ENCODE measurements around the gene SCARF2.
"Not testable (repeated sequence)": the region's sequence is repeated elsewhere in the genome, so short reads cannot be mapped to it uniquely, and the experiment has no call there.

SCARF2 gene

DNA sequence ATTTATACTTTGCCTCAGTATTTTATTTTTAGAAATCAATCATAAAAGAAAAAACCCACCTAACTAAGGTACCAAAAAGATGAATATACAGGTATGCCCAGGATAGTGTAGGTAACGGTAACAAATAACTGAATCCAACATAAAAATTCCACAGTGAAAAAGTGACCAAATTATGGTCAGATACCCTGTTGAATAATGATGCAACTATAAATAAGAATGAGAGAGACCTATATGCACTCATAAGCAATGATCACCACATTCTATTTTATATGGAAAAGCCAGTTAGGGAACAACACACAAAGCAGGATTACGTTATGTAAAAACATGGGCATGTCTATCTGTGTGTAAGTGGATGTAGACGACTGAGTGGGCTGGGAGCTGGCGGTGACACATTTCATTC, 50.7 kb downstream of the SCARF2 start:
- no peak for DNase-seq (ENCODE audit: low spot score)
- TF ChIP-seq, protein P1, sequence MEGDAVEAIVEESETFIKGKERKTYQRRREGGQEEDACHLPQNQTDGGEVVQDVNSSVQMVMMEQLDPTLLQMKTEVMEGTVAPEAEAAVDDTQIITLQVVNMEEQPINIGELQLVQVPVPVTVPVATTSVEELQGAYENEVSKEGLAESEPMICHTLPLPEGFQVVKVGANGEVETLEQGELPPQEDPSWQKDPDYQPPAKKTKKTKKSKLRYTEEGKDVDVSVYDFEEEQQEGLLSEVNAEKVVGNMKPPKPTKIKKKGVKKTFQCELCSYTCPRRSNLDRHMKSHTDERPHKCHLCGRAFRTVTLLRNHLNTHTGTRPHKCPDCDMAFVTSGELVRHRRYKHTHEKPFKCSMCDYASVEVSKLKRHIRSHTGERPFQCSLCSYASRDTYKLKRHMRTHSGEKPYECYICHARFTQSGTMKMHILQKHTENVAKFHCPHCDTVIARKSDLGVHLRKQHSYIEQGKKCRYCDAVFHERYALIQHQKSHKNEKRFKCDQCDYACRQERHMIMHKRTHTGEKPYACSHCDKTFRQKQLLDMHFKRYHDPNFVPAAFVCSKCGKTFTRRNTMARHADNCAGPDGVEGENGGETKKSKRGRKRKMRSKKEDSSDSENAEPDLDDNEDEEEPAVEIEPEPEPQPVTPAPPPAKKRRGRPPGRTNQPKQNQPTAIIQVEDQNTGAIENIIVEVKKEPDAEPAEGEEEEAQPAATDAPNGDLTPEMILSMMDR (IDR thresholded peaks at IDR 0.05; ENCODE audit: extremely low read depth, missing control alignments), result no peak

DNA sequence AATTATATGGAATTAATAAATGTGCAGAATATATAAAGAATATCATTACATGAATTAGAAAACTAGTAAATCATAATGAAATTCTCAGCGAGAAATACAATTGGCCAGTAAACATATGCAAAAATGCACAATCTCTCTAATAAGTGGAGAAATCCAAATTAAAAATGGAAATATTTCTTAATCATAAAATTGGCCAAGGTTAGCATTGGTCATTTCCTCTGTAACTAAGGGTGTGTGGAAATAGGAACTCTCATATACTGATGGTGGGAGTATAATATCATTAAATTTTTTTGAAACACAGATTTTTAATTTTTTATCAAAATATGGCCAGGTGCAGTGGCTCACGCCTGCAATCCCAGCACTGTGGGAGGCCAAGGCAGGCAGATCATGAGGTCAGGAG, 51.3 kb downstream of the SCARF2 start:
- TF ChIP-seq, protein P1 (IDR thresholded peaks at IDR 0.05; ENCODE audit: extremely low read depth, missing control alignments), result no peak
- no peak for DNase-seq (ENCODE audit: low spot score)

DNA sequence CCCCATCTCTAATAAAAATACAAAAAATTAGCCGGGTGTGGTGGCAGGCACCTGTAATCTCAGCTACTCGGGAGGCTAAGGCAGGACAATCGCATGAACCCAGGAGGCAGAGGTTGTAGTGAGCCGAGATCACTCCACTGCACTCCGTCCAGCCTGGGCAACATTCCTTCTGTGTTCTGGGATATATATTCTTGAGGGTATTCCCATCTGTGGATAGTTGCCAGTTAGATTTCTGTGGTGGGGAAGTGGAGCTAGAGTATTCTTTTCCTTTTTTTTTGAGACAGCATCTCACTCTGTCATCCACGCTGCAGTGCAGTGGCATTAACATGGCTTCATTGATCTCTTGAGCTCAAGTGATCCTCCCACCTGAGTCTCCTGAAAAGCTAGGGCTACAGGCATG, 52.8 kb downstream of the SCARF2 start:
- no peak for DNase-seq (ENCODE audit: low spot score)
- TF ChIP-seq, protein P1 (IDR thresholded peaks at IDR 0.05; ENCODE audit: extremely low read depth, missing control alignments), result no peak

DNA sequence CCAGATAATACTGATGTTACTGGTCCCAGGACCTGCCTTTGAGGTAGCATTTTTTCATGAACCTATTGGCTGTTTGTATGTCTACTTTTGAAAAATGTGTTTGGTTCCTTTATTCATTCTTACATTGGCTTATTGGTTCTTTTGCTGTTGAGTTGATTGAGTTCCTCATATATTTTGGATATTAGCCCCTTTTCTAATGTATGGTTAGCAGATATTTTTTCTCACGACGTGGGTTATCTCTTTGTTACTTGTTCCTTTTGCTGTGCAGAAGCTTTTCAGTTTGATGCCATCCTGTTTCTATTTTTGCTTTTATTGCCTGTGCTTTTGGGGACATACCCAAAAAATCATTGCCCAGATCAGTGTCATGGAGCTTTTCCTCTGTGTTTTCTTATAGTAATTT, 53.5 kb downstream of the SCARF2 start:
- TF ChIP-seq, protein P1 (IDR thresholded peaks at IDR 0.05; ENCODE audit: extremely low read depth, missing control alignments), result no peak
- no peak for DNase-seq (ENCODE audit: low spot score)

DNA sequence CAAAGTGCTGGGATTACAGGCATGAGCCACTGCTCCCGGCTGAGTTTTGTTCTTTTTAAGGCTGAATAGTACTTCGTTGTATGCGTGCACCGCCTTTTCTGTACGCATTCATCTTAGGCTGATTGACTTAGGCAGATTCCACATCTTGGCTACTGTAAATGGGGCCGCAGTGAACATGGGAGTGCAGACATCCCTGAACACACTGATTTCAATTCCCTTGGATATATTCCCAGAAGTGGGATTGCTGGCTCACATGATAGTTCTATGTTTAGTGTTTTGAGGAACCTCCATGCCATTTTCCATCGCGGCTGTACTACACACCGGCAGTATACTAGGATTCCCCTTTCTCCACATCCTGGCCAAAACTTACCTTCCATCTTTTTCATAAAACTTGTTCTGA, 54.1 kb downstream of the SCARF2 start:
- TF ChIP-seq, protein P1 (IDR thresholded peaks at IDR 0.05; ENCODE audit: extremely low read depth, missing control alignments), result no peak
- DNase-seq (ENCODE audit: low spot score), result no peak

DNA sequence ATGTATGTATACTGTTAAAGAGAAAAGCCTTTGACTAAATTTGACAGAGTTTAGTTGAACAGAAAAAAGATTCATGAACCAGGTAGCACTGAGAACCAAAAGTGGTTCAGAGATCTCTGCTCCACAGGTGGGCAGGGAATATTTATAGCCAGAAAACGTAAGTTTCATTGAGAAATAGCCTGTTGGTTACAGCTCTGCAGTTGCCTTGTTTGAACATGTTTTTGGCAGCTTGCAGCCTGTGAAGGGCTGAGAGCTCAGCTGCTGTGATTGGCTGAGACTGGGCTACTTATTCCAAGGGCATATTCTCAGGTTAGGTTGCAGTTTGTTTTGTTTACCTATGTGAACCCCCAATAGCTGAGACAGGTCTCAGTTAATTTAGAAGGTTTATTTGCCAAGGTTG, 57.1 kb downstream of the SCARF2 start:
- TF ChIP-seq, protein P1 (IDR thresholded peaks at IDR 0.05; ENCODE audit: extremely low read depth, missing control alignments), result no peak
- no peak for DNase-seq (ENCODE audit: low spot score)

DNA sequence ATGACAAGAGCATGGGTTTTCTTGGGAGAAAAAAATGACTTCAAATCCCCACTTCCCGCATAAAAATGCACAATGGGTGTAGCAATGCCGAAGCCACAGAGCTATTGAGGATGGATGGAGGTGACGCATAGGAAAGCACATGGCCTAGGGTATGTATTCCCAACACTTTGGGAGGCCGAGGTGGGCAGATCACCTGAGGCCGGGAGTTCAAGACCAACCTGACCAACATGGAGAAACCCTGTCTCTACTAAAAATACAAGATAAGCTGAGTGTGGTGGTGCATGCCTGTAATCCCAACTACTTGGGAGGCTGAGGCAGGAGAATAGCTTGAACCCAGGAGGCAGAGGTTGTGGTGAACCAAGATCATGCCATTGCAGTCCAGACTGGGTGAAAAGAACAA, 58.9 kb downstream of the SCARF2 start:
- not testable (repeated sequence) for DNase-seq (ENCODE audit: low spot score)

DNA sequence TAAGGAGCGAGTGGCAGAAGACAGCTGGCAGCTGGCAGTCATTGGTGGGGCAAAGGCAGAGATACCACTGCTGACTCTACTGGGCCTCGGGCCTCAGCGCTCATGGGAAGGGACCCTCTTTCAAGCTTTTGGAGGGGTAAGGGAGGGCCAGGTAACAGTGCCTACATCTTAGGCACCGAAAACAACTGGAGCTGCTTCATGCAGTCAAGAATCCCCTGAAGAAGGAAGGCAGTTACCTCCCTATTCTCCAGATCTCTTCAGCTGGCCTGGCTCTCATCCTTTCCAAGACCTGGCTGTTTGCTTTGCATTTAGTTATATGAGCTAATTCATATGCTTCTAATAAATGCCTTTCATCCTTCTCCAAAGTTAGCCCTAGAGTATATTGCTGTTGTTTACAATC, 59.5 kb downstream of the SCARF2 start:
- no peak for DNase-seq (ENCODE audit: low spot score)
- TF ChIP-seq, protein P1 (IDR thresholded peaks at IDR 0.05; ENCODE audit: extremely low read depth, missing control alignments), result no peak

DNA sequence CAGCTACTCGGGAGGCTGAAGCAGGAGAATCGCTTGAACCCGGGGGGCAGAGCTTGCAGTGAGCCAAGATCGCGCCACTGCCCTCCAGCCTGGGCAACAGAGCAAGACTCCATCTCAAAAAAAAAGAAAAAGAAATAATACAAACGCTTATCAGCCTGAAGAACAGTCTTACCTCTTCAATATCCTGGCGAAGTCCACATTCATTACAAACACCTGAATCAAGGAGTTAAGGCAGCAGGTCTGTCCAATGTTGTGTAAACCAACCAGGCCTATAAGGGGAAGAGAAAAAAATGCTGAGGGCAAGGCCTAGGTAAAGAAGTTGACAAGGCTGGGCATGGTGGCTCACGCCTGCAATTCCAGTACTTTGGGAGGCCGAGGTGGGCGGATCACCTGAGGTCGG, 60.6 kb downstream of the SCARF2 start:
- not testable (repeated sequence) for DNase-seq (ENCODE audit: low spot score)

DNA sequence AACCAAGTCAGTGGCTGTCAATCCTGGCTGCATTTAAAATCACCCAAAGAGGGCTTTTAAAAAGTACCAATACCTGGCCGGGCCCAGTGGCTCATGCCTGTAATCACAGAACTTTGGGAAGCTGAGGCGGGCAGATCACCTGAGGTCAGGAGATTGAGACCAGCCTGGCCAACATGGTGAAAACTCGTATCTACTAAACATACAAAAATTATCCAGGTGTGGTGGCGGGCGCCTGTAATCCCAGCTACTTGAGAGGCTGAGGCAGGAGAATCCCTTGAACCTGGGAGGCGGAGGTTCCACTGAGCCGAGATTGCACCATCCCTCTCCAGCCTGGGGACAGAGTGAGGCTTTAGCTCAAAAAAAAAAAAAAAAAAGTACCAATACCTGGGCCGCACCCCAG, 61.3 kb downstream of the SCARF2 start:
- DNase-seq (ENCODE audit: low spot score), result not testable (repeated sequence)

Measured in GM20000 (cell line).